Fibroblast of lung (primary cell): ENCODE data around the gene TBC1D22A.

Experiments
- EZH2 ChIP-seq: IDR thresholded peaks from 2 replicates; pipeline ENCODE4 v1.5.1; 2012; ENCODE audit warnings: low read length, control low read depth, mild to moderate bottlenecking; ENCODE audit errors: missing control alignments
- TF ChIP-seq, protein P1 (sequence below), 2 donors: IDR thresholded peaks in 1 of 2; conservative IDR thresholded peaks in 1 of 2; 1 replicate in 1 of 2; 2 replicates in 1 of 2; pipeline ENCODE4 v1.5.1; 2011 to 2012; ENCODE audit warnings: low read length in 2 of 2, control low read depth in 1 of 2, inconsistent platforms in 1 of 2, low read depth in 1 of 2, mild to moderate bottlenecking in 1 of 2

DNA sequence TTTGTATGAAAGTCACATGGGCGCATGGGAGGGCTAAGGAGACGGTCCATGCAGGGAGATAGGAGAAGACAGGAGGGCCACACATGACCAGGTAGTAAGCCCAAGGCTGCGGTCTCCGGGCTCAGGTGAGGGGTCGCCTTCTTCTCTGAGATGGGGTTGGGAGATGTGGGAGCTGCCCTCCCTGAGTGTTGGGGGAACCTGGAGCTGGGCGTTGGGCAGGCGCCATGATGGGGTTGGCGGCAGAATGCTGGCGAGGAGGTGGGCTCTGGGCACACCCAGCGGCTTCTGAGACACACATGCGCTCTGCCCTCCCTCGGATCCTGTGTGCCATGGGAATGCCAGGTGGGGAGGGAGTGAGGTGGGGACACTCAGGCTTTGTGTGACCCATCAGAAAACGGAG lies 254.8 kb downstream of the TBC1D22A start:
- TF ChIP-seq, protein P1, sequence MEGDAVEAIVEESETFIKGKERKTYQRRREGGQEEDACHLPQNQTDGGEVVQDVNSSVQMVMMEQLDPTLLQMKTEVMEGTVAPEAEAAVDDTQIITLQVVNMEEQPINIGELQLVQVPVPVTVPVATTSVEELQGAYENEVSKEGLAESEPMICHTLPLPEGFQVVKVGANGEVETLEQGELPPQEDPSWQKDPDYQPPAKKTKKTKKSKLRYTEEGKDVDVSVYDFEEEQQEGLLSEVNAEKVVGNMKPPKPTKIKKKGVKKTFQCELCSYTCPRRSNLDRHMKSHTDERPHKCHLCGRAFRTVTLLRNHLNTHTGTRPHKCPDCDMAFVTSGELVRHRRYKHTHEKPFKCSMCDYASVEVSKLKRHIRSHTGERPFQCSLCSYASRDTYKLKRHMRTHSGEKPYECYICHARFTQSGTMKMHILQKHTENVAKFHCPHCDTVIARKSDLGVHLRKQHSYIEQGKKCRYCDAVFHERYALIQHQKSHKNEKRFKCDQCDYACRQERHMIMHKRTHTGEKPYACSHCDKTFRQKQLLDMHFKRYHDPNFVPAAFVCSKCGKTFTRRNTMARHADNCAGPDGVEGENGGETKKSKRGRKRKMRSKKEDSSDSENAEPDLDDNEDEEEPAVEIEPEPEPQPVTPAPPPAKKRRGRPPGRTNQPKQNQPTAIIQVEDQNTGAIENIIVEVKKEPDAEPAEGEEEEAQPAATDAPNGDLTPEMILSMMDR (conservative IDR thresholded peaks at IDR 0.05 in 1 of 2, IDR thresholded peaks at IDR 0.05 in 1 of 2; ENCODE audit: low read depth in 1 of 2, low read length in 2 of 2): no peak
- no peak for TF ChIP-seq EZH2
